GM21825 (cell line): ENCODE measurements around the gene EPN2.
"Not testable (repeated sequence)": the region's sequence is repeated elsewhere in the genome, so short reads cannot be mapped to it uniquely, and the experiment has no call there.

Experiments used
- ATAC-seq: cut with Tn5 transposase; IDR thresholded peaks from one replicate; pipeline ENCODE4 v1.9.1; 2021; ENCODE audit warnings: mild to moderate bottlenecking, moderate library complexity; ENCODE audit not compliant: unreplicated experiment

The EPN2 gene

DNA sequence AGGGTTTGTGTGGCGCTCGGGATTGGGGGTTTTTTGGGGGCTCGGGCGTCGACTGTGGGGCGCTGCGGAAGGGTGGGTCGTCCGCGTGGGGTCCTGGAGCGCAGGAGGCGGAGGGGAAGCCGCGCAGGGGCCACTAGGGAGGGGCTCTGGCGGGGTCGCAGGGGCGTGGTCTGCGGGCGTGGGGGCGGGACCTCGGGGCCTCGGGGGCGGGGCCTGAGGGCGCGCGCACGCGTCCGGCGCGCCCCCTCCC lies at the start of gene EPN2:
TSS of gene EPN2 (plus strand) at position 228 of the 250 bp plus-strand sequence. CDS start 45,754 bp downstream, outside the sequence.
- ATAC-seq: not testable (repeated sequence)

DNA sequence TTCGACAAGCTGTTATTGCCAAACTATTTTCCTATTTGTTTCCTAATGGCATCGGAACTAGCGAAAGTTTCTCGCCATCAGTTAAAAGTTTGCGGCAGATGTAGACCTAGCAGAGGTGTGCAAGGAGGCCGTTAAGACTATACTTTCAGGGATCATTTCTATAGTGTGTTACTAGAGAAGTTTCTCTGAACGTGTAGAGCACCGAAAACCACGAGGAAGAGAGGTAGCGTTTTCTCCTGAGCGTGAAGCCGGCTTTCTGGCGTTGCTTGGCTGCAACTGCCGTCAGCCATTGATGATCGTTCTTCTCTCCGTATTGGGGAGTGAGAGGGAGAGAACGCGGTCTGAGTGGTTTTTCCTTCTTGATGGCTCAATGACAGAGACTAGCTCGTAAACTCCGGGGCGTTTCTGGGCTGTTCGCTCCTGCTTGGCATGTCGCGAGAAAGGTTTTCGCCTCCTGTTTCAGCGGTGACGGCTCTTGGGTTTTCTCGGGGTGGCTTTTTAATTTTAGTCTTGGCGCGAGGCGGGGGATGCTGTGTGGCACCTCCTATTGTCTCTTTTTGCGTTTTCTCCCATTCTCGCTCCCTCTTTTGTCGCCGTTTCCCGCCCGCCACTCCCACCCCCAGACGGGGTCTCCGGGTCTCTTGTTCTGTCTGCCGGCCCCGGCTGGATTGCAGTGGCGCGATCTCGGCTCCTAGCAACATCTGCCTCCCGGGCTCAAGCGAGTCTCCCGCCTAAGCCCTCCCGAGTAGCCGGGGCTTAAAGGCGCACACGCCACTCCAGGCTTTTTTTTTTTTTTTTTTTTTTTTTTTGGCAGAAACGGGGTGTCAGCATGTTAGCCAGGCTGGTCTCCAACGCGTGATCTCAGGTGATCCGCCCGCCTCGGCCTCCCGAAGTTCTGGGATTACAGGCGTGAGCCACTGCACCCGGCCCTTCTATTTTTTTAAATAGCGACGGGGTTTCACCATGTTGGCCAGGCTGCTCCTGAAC lies 49.0 kb upstream of the EPN2 start:
- ATAC-seq: not testable (repeated sequence)

DNA sequence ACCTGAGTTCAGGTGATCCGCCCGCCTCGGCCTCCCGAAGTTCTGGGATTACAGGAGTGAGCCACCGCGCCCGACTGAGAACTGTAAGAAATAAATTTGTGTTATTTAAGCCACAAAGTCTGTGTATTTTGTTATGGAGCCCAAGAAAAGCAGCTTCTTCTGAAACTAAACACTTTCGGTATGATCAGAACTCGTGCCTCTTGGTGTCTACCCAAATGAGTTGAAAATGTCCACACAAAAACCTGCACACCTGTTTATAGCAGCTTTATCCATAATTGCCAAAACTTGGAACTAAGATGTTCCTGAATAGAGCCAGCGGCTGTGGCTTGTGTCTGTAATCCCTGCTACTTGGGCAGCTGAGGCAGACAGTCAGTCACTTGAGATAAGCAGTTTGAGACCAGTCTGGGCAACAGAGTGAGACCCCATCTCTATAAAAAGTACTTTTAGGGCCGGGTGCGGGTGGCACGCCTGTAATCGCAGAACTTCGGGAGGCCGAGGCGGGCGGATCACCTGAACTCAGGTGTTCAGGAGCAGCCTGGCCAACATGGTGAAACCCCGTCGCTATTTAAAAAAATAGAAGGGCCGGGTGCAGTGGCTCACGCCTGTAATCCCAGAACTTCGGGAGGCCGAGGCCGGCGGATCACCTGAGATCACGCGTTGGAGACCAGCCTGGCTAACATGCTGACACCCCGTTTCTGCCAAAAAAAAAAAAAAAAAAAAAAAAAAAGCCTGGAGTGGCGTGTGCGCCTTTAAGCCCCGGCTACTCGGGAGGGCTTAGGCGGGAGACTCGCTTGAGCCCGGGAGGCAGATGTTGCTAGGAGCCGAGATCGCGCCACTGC lies 48.1 kb upstream of the EPN2 start:
- ATAC-seq: peak; percentile 69

DNA sequence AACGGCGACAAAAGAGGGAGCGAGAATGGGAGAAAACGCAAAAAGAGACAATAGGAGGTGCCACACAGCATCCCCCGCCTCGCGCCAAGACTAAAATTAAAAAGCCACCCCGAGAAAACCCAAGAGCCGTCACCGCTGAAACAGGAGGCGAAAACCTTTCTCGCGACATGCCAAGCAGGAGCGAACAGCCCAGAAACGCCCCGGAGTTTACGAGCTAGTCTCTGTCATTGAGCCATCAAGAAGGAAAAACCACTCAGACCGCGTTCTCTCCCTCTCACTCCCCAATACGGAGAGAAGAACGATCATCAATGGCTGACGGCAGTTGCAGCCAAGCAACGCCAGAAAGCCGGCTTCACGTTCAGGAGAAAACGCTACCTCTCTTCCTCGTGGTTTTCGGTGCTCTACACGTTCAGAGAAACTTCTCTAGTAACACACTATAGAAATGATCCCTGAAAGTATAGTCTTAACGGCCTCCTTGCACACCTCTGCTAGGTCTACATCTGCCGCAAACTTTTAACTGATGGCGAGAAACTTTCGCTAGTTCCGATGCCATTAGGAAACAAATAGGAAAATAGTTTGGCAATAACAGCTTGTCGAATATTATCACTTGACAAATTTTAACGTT lies 47.3 kb upstream of the EPN2 start:
- ATAC-seq: not testable (repeated sequence)

DNA sequence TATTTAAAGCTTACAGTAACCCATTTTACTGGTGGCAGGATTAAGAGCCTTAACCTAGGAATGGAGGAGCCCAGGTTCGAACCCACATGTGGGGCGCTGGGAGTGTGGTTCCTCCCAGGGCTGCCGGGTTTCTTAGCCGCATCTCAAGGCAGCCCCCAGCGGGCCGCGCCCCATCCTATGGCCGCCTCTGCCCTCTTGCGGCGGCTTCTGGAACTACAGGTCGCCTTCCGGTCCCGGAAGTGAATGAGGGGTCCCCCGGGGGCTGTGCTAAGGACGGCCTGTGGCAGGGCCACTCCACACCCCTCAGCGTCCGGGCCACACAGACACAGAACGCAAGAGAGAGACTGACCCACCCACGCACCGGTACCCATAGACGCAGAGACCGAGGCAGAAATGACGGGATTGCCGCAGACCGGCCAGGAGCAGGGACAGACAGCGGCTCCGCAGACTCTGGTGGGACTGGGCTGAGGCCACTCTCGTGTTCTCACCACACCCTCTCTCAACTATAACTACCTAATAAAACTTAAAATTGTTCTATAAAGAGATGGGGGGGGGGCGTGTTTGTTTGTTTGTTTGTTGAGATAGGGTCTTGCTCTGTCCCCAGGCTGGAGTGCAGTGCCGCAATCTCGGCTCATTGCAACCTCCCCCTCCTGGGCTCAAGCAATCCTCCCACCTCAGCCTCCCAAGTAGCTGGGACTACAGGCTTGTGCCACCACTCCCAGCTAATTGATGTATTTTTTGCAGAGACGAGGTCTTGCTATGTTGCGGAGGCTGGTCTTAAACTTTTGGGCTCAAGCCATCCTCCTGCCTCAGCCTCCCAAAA lies 40.6 kb upstream of the EPN2 start:
- peak; percentile 87 for ATAC-seq

DNA sequence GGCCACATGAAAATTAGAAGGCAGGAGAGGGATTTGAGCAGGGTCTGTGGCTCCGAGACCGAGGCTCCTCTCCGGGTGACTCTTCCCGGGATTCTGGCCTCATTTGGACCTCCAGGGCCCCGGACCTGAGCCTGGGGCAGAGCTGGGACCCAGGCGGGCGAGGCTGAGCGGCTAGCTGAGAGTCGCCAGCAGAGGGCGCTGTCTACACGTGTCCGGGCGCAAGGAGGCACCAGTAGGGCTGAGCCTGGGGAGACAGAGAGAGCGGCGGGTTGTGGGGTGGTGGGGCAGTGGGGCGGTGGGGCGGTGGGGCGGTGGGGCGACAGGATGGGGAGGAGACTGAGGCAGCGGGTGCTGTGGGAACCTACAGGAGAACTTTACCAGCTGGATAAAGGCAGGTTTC lies 34.7 kb upstream of the EPN2 start:
- peak; percentile 73 for ATAC-seq

DNA sequence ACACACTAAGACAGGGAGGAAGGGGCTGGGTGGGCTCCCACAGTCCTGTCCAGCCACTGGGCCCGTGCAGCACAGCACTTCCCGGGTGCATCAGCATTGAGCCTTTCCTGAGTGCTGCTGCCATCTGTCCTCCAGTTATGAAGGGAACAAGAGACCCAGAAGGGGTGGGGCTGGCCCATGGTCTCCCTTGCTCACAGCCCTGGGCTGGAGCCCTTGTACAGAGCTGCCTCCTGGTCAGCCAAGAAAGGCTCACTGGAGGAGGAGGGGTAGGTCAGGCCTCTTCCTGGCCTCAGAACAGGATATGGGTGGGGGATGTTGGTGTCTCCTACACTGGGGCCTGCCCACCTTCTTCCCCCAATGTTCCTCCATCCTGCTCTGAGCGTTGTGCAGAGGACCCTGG lies 33.7 kb upstream of the EPN2 start:
- not testable (repeated sequence) for ATAC-seq

DNA sequence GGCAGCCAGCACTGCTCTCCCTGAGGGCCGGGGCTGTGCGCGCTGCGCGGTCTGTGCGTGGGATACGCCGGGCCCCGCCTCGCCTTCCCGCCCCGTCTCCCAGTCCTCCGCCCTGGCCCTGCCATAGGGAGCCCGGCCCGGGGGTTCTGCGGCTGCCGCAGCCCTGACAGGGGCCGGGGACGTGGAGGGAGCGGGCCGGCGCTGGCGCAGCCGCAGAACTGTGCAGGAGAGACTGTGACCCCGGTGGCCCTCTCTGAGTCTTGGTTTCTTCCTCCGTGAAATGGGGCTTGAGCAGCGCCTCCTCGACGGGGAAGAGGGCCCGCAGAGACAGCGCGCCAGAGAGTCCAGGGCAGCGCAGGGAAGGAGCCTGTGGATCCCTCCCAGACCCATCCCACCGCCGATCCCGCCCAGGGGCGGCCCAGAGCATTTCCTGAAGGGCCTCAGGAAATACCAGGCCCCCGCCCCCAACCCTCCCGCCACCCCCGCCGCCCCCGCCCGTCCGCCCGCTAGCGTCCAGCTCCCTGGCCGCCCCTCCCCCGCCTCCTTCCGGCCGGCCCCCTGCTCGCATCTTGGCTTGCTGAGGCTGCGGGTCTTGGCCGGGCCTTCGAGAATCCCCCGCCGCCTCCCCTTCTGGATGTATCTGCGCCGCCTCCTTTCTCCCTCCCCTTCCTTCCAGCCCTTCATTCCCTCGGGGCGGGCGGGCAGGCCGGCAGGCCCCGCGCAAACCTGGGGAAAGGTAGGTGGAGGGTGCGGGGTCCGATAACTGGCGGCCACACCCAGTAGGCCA lies 21.9 kb upstream of the EPN2 start:
- not testable (repeated sequence) for ATAC-seq

DNA sequence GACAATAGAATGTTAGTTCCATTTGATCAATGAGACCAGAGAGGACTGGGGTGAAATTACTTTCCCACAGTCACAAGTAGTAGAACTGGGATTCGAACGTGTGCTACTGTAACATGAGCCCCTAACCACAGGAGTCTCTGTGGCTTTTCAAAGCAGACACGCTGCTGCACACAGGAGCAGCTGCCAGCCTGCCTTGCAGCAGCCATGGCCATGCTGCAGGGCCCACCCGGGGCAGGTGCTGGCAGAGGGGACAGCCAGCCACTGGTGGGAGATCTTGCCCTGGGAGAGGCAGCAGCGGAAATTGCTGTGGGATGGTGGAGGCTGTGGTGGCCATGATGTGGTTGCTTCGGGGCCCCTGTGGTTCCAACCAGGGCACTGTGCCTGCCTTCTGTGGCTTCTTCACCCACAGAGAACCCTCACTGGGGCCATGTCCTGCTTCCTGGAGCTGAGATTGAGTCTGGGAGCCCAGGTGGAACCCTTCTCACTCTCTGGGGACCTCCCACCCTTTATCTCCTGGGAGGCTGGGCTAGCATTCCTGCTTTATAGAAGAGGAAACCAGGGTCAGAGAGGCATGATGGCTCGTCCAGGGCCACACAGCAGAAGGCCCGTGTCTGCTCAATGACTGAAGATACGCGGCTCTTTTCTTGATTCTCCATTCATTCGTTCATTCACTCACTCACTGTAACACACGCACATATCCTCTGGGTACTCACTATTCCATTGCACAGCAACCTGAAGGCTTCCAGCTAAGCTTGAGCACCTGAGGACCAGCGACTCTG lies 20.8 kb upstream of the EPN2 start:
- peak; percentile 50 for ATAC-seq

DNA sequence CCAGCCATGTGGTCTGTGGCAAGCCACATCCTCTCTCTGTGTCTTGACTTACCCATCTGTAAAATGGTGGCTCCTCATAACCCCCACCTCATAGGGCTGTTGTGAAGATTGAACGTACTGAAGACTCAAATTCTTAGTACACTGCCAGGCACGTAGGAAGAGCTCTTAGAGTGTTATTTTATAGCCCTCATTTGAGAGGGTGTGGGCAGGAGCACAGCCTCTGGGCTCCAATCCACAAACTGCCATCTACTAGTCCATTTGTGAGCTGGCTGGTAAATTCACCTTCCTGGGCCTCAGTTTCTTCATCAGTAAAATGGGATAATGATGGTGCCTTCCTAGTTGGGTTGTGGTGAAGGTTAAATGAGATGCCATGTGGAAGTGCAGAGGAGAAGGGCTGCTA lies 18.3 kb upstream of the EPN2 start:
- not testable (repeated sequence) for ATAC-seq

DNA sequence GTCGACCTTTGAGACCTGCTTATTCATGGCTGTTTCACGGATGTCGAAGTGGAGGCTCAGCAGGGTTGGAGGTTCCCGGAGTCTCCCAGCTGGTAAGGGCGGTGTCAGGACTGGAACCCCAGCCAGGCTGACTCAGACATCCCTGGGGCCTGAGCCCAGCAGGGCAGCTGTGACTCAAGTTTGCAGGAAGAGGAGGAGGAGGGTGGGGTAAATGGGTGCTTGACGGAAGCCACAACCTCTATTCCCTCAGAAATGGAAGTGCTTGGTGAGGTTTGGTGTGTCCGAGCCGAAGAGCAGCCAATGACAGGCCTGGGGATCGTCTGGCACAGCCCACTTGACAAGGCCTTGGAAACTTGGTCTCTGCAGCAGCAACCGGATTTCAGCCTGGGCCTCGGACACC lies 17.8 kb upstream of the EPN2 start:
- ATAC-seq: not testable (repeated sequence)

DNA sequence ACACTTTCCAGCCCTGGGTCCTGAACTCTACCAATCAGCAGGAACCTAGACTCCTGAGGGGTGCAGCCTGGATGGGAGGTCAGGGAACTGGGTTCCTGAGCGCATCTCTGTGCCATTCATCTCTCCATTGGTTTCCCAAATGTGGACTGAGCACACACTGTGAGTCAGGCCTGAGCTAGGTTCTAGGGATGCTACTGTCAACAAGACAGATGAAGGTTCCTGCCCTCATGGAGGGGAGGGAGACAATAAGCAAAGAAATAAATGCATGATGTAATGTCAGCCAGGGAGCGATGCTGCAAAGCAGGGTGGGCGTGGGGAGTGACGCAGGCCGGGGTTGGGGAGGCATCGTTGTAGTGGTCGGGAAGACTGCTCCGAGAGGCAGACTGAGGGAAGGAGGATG lies 17.0 kb upstream of the EPN2 start:
- not testable (repeated sequence) for ATAC-seq

DNA sequence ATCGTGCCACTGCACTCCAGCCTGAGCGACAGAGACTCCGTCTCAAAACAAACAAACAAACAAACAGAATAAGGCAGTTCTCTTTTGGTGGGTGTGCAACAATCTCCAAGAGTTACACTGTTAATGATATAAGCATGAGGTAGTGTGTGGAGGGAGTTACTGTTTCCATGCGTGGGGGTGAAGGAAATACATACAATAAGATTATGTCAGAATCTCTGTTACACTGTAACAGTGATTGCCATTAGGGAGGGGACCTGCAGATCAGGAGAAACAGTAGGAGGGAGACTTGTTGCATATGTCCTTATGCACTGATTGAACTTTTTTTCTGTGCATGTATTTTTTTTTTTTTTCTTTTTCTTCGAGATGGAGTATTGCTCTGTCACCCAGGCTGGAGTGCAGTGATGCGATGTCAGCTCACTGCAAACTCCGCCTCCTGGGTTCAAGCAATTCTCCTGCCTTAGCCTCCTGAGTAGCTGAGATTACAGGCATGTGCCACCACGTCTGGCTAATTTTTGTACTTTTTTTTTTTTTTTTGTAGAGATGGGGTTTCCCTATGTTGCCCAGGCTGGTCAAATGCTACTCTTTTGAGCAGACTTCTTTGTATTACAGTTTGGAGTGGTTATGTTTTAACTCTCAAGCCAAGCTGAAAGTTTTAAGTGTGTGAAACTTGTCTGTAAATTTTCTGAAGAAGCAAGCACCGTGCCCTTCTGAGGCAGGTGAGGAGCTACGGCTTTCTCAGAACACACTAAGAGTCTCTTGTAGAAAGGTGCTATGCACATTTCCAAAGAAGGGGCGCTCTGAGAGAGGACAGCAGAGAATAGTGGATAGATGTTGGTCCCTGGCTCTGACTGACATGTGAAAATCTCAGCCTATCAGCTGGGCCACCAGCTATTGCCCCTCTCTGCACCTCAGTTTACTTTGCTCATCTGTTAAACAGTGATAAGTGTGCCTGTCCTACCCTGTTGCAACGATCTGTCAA lies 10.3 kb upstream of the EPN2 start:
- ATAC-seq: not testable (repeated sequence)

DNA sequence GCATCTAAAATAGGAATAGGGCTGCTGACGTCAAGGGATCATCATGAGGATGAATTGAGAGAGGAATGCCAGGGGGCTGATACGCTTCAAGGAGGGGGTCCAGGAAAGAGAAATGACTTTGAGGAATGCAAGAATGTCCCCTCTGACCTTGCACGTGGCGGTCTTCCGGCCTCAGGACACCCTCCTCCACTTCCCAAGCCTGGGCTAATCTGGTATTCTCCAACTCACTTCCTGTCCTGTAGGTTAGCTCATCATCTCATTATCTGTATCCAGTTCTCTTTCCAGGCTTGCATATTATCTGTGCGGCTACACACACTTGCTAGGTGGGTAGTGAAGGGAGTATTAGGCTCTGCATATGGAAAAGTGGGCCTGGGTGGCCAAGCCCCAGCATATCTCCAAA lies 2.5 kb upstream of the EPN2 start:
- ATAC-seq: not testable (repeated sequence)

DNA sequence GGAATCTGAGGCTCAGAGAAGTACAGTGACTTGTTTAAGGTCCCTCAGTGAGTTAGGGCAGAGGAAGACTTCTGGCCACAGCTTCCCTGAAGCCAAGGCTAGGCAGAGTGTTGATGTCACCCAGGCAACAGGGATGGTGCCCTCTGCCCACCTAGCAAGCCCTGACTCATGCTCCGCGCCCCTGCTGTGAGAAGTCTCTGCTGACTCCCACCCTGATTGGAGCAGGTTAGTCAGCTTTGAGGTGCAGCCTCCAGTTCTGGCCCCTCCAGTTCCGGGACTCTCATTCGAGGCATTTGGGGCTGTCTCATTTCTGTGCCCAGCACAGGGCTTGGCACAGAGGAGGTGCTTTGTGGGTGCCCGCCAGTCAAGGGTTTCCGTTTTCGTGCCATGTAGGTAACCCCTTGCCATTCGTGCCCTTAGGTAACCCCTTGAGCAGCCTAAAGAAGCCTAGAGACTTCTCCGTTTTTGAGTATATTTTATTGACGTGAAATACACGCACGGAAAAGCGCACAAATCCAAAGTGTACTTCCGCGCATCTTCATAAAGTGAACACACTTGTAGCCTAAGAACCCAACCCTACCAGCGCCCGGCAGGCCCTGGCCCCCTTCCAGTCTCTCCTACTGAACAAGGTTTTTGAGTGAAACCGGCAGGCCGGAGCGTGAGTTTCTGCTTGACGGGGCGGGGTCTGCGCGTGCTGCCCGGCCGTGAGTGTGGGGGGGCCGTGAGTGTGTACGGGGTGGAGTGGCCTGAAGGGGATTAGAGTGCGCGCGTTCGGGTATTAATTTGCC lies 621 bp upstream of the EPN2 start:
- peak; percentile 35 for ATAC-seq

DNA sequence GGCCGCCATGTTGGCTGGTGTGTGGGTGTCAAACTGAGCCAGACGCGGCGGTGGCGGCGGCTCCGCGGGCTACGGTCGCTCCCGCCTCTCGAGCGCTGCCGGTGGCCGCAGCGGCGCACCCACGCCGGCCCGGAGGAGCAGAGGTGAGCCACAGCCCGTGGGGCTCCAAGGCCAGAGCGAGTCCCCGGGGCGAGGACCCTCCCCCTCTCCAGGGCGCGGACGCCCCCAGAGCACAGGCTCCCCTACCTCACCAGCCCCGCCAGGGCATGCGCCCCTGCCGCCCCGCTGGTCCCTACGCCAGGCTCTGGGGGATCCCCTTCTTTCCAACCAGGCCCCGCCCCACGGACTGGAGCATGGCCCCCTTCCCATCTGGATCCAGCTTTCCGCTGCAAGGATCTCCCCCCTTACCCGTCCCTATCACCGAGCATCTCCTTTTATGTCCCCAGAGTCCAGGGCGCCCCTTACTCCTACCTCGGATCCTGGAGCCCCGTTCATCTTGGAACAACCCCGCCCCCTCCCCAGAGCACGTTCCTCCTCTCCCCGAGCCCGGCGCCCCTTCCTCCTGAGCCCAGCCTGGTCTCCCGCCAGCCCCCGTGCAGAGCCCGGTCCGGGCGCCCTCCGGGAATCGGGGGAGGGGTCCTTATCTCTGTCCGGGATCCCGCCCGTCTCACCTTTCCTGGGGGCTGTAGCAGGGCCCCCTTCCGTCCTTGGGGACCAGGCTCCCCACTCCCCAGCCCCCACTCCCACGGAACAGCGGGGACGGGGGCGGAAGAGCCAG lies 412 bp downstream of the EPN2 start:
- peak; percentile 78 for ATAC-seq
